Parathyroid adenoma (tissue), 2 donors: ENCODE measurements around the gene NDST3.

Experiments used
- H2AFZ ChIP-seq: fragments of 300-600 bp; sonication (generic); one replicate; pipeline ENCODE4 v1.7.0; 2017; ENCODE audit warnings: antibody characterized with exemption, mild to moderate bottlenecking
- H3K27ac ChIP-seq: fragments of 300-600 bp; sonication (generic); one replicate; pipeline ENCODE4 v1.7.0; 2017
- H3K27me3 ChIP-seq: fragments of 300-600 bp; sonication (generic); one replicate; pipeline ENCODE4 v1.7.0; 2017; ENCODE audit warnings: low read length; ENCODE audit not compliant: control insufficient read depth, insufficient read depth
- H3K36me3 ChIP-seq: fragments of 300-600 bp; sonication (generic); one replicate; pipeline ENCODE4 v1.7.0; 2017; ENCODE audit warnings: low read length; ENCODE audit not compliant: control insufficient read depth, insufficient read depth
- H3K4me1 ChIP-seq: fragments of 300-600 bp; sonication (generic); one replicate; pipeline ENCODE4 v1.7.0; 2017; ENCODE audit warnings: control low read depth
- H3K4me2 ChIP-seq: fragments of 300-600 bp; sonication (generic); one replicate; pipeline ENCODE4 v1.7.0; 2017; ENCODE audit warnings: low read length
- H3K4me3 ChIP-seq: fragments of 300-600 bp; sonication (generic); one replicate; pipeline ENCODE4 v1.7.0; 2017; ENCODE audit warnings: low read depth, low read length
- H3K79me2 ChIP-seq: fragments of 300-600 bp; sonication (generic); one replicate; pipeline ENCODE4 v1.7.0; 2017; ENCODE audit warnings: control low read depth
- H3K9ac ChIP-seq: fragments of 300-600 bp; sonication (generic); one replicate; pipeline ENCODE4 v1.7.0; 2017; ENCODE audit warnings: mild to moderate bottlenecking
- H3K9me3 ChIP-seq: fragments of 300-600 bp; sonication (generic); one replicate; pipeline ENCODE4 v1.7.0; 2017; ENCODE audit warnings: low read length; ENCODE audit not compliant: control insufficient read depth
- CTCF ChIP-seq: fragments of 300-600 bp; sonication (generic); IDR thresholded peaks from one replicate; pipeline ENCODE4 v1.7.0; 2017; ENCODE audit warnings: antibody characterized with exemption, mild to moderate bottlenecking
- donor health status: primary hyperparathyroidism.

NDST3 gene

DNA sequence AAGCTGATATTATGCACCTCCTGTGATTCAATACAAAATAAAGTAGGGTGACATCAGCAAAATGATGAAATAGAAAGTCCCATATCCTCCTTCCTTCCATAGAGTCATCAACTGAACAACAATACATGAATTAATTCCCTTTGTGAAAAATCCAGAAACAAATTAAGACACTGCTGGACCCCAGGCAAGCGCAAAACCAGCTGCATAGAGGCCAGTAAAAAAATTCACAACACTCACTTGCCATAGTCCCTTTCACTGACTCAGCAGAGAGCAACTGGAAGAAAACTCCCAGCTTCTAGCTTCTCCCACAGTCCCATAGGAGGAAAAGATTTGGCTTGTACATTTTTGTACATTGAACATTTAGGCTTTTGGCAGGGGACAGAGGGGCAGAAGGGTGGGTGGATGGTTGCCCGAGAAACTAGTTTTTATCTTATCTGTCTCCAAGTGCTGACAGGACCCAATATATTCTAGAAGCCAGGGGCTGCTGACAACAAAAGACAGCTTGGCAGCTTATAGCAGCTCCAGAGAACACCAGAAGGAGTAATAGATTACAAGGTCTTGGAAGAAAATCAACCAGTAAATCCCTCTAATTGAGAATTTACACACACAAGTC is 124.6 kb downstream of the NDST3 start:
- TF ChIP-seq CTCF, result no peak
- H2AFZ ChIP-seq, result no peak overlapping the region

GRCh38 chr4:118167306-118167705 is 133.0 kb downstream of the NDST3 start:
- Histone ChIP-seq H3K79me2 (no peaks in the 10 kb centered on the region), H3K27me3 (no peaks in the 10 kb centered on the region), H3K4me2 (no peak overlapping the region), H3K9me3 (no peaks in the 10 kb centered on the region), H3K4me1 (no peaks in the 10 kb centered on the region), H2AFZ (no peak overlapping the region), H3K27ac (no peak overlapping the region), H3K4me3 (no peak overlapping the region), H3K36me3 (no peaks in the 10 kb centered on the region), H3K9ac (no peak overlapping the region)
- TF ChIP-seq CTCF, result no peak

More for the DNA sequence above, 124.6 kb downstream of the NDST3 start:
- no peaks in the 10 kb centered on the region for H3K9me3 ChIP-seq
- no peaks in the 10 kb centered on the region for H3K27me3 ChIP-seq
- H3K9ac ChIP-seq, result no peak overlapping the region
- H3K79me2 ChIP-seq, result no peaks in the 10 kb centered on the region
- H3K36me3 ChIP-seq, result no peaks in the 10 kb centered on the region
- H3K4me2 ChIP-seq, result no peak overlapping the region
- H3K27ac ChIP-seq, result no peak overlapping the region
- no peak overlapping the region for H3K4me3 ChIP-seq
- H3K4me1 ChIP-seq, result no peaks in the 10 kb centered on the region

DNA sequence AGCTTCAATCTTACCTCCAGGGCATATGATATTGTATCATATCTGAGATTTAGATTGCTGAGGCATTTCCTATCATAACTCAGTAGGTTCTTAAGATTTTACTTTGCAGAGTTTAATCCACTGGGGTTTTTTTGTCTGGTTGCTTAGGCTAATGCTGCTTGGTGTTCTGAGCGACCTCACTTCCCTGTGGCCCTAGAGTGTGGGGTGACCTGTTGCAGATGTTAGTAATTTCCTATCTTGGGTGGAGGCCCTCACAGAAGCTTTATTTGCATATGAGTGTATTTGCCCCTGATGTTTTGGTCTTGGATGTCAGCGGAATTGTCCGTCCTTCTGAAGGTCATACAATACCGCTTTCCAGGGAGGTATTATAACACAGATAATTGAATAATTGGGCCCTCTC is 137.1 kb downstream of the NDST3 start:
- Histone ChIP-seq H2AFZ (no peak overlapping the region), H3K4me3 (no peak overlapping the region), H3K4me1 (no peaks in the 10 kb centered on the region), H3K4me2 (no peak overlapping the region), H3K27me3 (no peaks in the 10 kb centered on the region), H3K79me2 (no peaks in the 10 kb centered on the region), H3K36me3 (no peaks in the 10 kb centered on the region), H3K27ac (no peak overlapping the region), H3K9ac (no peak overlapping the region), H3K9me3 (no peaks in the 10 kb centered on the region)
- no peak for TF ChIP-seq CTCF

DNA sequence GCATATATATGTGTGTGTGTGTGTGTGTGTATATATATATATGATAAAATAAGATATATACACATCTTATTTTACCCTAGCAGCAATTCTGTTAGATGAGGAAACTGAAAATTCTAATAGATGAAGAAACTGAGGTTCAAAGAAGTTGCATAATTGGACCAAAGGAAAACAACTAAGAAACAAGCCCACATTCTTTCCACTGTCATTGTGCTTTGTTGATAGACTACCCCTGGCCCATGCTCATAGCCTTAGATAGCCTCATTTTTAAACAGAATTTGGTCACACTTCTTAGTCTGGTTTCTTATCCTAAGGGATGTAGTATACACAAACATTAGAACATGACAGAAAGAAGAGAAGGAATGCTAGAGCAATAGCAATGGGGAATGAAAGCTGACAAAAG is 138.8 kb downstream of the NDST3 start:
- H2AFZ ChIP-seq, result no peak overlapping the region
- H3K27ac ChIP-seq, result no peak overlapping the region
- no peak for TF ChIP-seq CTCF
- no peak overlapping the region for H3K4me3 ChIP-seq
- H3K4me2 ChIP-seq, result no peak overlapping the region
- no peaks in the 10 kb centered on the region for H3K79me2 ChIP-seq
- H3K4me1 ChIP-seq, result no peaks in the 10 kb centered on the region
- H3K9me3 ChIP-seq, result no peaks in the 10 kb centered on the region
- no peaks in the 10 kb centered on the region for H3K27me3 ChIP-seq
- H3K9ac ChIP-seq, result no peak overlapping the region
- no peaks in the 10 kb centered on the region for H3K36me3 ChIP-seq
